ENCODE data around the gene PRDM9.
"Not testable (repeated sequence)": the region's sequence is repeated elsewhere in the genome, so short reads cannot be mapped to it uniquely, and the experiment has no call there.

PRDM9 gene

GRCh38 chr5:23527216-23527920 is 20.0 kb downstream of the PRDM9 start:
- DNase-seq (ENCODE audit: low read depth in 2 of 2) = not testable (repeated sequence)

GRCh38 chr5:23528677-23529076 is 21.3 kb downstream of the PRDM9 start:
- no peak for DNase-seq (ENCODE audit: low read depth in 2 of 2)

GRCh38 chr5:23530571-23530970 is 23.2 kb downstream of the PRDM9 start:
- DNase-seq (ENCODE audit: low read depth in 2 of 2) = no peak

GRCh38 chr5:23571059-23571458 is 63.6 kb downstream of the PRDM9 start:
- no peak for DNase-seq (ENCODE audit: low read depth in 2 of 2)
